BJ (cell line): ENCODE results near the gene NFAM1. TPM values are rescaled to one million over a fixed set of nuclear protein-coding genes. Genes with fewer than 3 reads are reported as not detected.

Source experiments
- CTCF ChIA-PET: fragments of 350-600 bp; formaldehyde crosslinking; extraction: SDS; loops from one replicate; lab custom pipeline; 2021; ENCODE audit warnings: antibody characterized with exemption, inconsistent platforms; lab: Yijun Ruan, JAX
- POLR2A ChIA-PET: fragments of 300-600 bp; sonication (Branson Sonifier 250); formaldehyde crosslinking; extraction: SDS; loops from one replicate; lab custom pipeline; 2021; ENCODE audit warnings: antibody characterized with exemption; lab: Charles Lee
- DNase-seq: peaks from one replicate; pipeline ENCODE4 v3.0.0-alpha.2; 2011; ENCODE audit warnings: low read depth
- H3K27me3 ChIP-seq: 2 replicates; pipeline ENCODE4 v1.6.0; 2011; ENCODE audit warnings: low read length; ENCODE audit not compliant: control insufficient read depth, insufficient read depth
- H3K36me3 ChIP-seq: 2 replicates; pipeline ENCODE4 v1.5.1; 2011; ENCODE audit warnings: low read length; ENCODE audit not compliant: control insufficient read depth, insufficient read depth
- H3K4me3 ChIP-seq: 2 replicates; pipeline ENCODE4 v1.5.1; 2011; ENCODE audit warnings: low read depth, mild to moderate bottlenecking, control low read depth, low read length
- CTCF ChIP-seq: IDR thresholded peaks from 2 replicates; pipeline ENCODE4 v1.5.1; 2011; ENCODE audit warnings: low read depth, mild to moderate bottlenecking, control low read depth, inconsistent platforms, low read length, moderate library complexity; ENCODE audit not compliant: insufficient read depth
- polyA plus RNA-seq: library from polyadenylated mRNA; depleted of rRNA; stranded (reverse); fragments of >200 nt; gene quantifications from 2 replicates; pipeline ENCODE4 v1.2.3, GENCODE V29; 2011

The NFAM1 gene
- polyA plus RNA-seq, 1 experiment: 0.01 TPM

- DNase-seq: no peak
- TF ChIP-seq CTCF: no peak
Measured at GRCh38 chr22:42471441-42471840, 39.2 kb upstream of the NFAM1 start.

GRCh38 chr22:42470366-42471082 lies 38.3 kb upstream of the NFAM1 start:
- CTCF ChIA-PET: interaction anchor here (1.0 kb wide), 1 partner anchor 21 kb away, joined by 4 read pairs; no protein-coding TSS in a partner anchor
- no peak overlapping the region for H3K4me3 ChIP-seq
- POLR2A ChIA-PET: interaction anchor here (0.5 kb wide), 1 partner anchor 55 kb away, joined by 22 read pairs; no protein-coding TSS in a partner anchor

More at GRCh38 chr22:42471441-42471840, 39.2 kb upstream of the NFAM1 start:
- H3K4me3 ChIP-seq: no peak overlapping the region
- no peaks in the 10 kb centered on the region for H3K36me3 ChIP-seq
- POLR2A ChIA-PET: no interaction called here
- H3K27me3 ChIP-seq: 0 out of 2 replicates have a peak, but pooled peaks cover 3% of the 10 kb centered on the region
- CTCF ChIA-PET: no interaction called here

GRCh38 chr22:42468841-42469240 lies 36.6 kb upstream of the NFAM1 start:
- POLR2A ChIA-PET: no interaction called here
- no peak for DNase-seq

More at GRCh38 chr22:42470366-42471082, 38.3 kb upstream of the NFAM1 start:
- TF ChIP-seq CTCF: no peak
- no peak for DNase-seq
- Histone ChIP-seq H3K36me3 (no peaks in the 10 kb centered on the region), H3K27me3 (0 out of 2 replicates have a peak, but pooled peaks cover 4% of the 10 kb centered on the region)

GRCh38 chr22:42462016-42462415 lies 29.8 kb upstream of the NFAM1 start:
- H3K4me3 ChIP-seq: no peak overlapping the region
- no peak for DNase-seq
- ChIA-PET POLR2A (no interaction called here), CTCF (interaction anchor here (1.4 to 2.6 kb wide), 3 partner anchors 9 to 18 kb away, joined by 4 to 12 read pairs (median 6); no protein-coding TSS in a partner anchor)
- no peak for TF ChIP-seq CTCF
- H3K27me3 ChIP-seq: peaks cover 18% of the 10 kb centered on the region
- H3K36me3 ChIP-seq: no peaks in the 10 kb centered on the region

More at GRCh38 chr22:42468841-42469240, 36.6 kb upstream of the NFAM1 start:
- no peak overlapping the region for H3K4me3 ChIP-seq
- no peak for TF ChIP-seq CTCF
- H3K36me3 ChIP-seq: no peaks in the 10 kb centered on the region
- CTCF ChIA-PET: no interaction called here
- 0 out of 2 replicates have a peak, but pooled peaks cover 3% of the 10 kb centered on the region for H3K27me3 ChIP-seq

- TF ChIP-seq CTCF: no peak
- ChIA-PET POLR2A (no interaction called here), CTCF (interaction anchor here (2.4 to 2.6 kb wide), 2 partner anchors 12 to 17 kb away, joined by 10 to 12 read pairs; no protein-coding TSS in a partner anchor)
- no peak overlapping the region for H3K4me3 ChIP-seq
- peaks cover 18% of the 10 kb centered on the region for H3K27me3 ChIP-seq
- no peaks in the 10 kb centered on the region for H3K36me3 ChIP-seq
- DNase-seq: no peak
Measured at GRCh38 chr22:42461511-42461910, 29.3 kb upstream of the NFAM1 start.
